Stimulated activated CD4-positive, alpha-beta T cell treated with anti-CD3 and anti-CD28 coated beads, Interleukin-2, amount 100 ng/mL, for 4 hours (primary cell): Measurements from ENCODE around the gene NCKAP5.

Experiments
- DNase-seq: peaks from one replicate; pipeline ENCODE4 v3.0.0-alpha.2; 2020; ENCODE audit warnings: low read depth

Gene NCKAP5

DNA sequence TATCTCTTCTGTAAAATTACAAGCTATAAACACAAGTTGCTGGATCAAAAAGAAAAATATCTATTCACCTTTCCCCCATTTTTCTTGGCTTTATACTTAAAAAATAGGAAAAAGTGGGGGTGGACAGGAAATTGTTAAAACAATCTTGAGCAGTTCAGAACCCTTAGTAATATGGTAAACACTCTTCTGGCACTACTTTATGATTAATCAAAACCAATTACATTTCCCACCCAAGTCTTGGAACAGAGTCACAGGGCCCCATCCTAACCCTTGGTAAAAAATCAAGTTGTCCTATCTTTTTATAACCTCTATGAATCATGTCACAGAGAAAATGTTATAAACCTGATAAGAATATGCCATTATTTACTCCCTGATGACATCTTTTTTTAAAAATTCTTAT, 570.0 kb downstream of the NCKAP5 start:
- DNase-seq, result no peak

GRCh38 chr2:132991471-132992045, 576.7 kb downstream of the NCKAP5 start:
- no peak for DNase-seq

DNA sequence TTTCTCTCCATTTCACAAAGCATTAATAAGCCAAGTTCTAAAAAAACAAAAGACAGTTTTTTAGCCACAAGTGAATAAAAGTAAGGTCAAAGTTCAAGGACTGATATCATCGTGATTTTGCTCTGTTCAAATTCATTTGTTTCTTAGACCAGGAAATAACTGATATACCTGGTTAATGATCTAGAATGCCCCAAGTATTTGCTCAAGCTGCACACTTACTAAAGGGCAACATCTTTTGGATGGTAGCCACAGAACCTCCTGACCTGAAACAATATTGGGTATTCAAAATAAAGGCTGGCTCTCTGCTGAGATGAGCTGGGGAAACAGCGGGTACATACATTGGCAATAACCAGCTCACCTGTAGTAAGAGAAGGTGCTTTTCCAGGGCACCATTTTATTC, 583.5 kb downstream of the NCKAP5 start:
- DNase-seq, result no peak

DNA sequence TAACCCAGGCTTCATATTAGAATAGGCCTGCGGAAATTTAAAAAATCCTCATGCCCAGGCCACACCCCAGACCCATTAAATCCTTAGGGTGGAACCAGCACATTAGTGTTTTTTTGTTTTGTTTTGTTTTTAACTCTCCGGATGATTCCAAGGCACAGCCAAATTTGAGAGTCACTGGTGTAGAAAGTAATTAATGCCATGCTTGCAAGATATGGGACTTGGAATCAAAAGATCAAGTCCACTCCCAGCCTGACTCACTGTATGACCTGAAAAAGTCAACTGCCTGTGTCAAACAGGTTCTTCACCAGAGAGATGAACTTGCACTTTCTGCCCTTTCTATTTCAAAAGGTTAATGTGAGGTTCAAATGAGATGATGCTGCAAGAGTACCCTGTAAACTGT, 588.0 kb downstream of the NCKAP5 start:
- DNase-seq, result no peak

DNA sequence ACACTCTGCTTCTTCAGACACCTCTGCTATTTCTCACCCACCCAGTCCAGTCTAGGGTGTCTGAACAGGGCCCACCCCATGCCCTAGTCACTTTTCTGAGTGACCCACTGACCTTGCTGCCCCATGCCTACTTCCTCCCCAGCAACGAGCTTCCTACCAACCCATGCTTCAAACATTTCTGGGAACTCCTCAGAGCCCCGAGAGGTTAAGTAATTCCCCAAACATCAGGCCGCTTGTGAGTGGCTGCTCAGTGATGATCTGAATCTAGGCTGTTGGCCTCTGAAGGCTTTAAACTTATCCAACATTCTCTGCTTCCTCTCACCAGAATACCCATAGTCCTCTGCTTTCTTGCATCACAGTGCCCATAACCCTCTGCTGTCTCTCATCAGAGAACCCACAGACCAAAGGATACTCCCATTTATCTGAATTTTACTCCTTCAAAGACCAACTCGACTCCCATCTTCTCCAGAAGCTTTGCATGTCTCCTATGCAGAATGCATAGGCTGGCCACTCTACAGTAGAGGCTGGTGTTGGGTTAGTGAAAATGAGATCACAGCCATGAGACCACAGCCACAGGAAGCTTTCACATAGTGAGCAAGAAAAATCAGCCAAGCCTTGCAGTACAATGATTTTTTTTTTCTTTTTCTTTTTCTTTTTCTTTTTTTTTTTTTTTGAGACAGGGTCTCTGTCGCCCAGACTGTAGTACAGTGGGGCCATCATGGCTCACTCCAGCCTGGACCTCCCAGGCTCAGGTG, 588.7 kb downstream of the NCKAP5 start:
- DNase-seq, result no peak

DNA sequence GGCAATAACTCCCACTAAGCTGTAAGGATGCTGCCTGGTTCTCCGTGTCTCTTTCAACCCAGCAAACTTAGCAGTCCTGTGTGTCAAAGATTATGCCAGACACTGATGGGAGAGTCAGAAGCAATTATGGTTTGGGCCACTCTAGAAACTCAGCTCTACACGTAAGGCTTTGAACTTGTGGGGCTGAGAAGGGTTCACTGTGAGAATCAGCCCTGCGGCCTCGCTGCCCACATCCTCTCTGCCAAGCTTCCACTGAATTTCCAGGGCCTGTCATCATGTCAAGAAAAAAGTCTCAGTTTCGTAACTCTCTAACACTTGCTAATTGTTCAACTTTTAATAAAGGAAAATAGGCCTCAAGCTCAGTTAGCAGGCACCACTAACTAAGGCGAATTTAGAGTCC, 589.4 kb downstream of the NCKAP5 start:
- no peak for DNase-seq

GRCh38 chr2:132977812-132978529, 590.3 kb downstream of the NCKAP5 start:
- no peak for DNase-seq

DNA sequence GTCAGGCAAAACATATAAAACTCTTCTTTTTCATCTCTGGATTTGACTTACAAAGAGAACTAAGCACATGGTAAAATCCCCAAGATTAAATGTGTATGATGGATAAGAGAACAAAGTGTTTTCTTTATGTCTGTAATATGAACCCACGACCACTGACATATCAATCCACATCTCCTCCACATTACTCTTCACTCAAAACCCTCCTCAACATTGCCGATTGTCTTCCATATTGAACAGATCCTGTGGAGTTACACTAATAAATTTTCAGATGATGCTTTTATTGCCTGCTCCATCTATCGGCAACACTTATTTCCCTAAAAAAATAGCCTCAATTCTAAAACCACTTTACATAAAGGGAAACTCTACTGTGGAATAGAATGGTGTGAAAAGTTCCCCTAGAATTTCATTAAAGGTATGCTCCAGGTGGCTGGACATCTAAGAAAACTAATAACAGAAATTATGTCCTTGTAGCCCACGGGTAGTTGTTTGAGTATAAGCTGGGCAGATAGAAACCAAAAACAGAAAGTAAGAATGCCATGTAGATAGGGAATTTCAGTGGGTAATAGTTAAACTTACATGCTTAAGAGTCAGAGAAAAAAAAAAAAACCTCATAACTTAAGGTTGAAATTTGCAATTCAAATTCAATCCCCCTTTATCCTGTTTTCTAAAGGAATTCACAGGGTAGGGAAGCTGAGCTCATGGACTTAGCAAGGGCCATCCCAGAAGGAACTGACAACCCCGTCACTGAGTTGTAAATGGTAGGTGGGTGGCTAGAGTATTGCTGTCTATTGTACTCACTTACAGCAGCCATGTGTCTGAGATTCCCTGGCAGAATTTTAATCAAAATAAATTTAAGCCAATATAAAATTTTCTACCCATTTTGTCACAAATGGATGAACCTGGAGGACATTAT, 592.8 kb downstream of the NCKAP5 start:
- DNase-seq, result no peak

- DNase-seq, result no peak
Measured at GRCh38 chr2:132974467-132975095, 593.7 kb downstream of the NCKAP5 start.

GRCh38 chr2:132971310-132972061, 596.8 kb downstream of the NCKAP5 start:
- DNase-seq, result no peak

DNA sequence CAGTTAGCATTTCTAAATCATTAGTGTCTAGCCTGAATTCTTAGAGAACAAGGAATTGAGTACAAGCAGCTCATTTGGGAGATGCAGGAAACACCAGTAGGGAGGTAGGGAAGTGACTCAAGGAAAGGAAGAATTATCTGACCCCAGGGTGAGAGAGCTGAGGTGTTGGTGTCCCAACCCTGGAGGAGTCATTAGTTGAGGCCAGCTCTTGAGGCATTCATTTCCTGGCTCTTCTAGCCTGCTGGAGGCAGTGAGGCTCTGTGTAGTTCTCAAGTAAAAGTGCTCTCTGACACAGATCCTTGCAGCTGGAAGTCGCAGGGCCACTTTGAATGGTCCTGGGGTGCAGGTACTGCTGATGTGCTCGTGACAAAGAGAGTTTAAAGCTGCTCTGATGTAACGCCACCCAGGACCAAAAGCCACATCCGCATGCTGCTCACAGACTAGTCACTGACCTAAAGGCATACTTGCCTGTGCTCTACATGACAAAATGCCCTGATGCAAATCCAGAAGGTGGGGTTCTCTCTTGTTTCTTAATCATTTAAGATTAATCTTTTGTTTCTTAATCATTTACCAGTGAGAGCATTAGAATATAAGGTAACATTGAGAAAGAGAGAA, 598.8 kb downstream of the NCKAP5 start:
- no peak for DNase-seq

- no peak for DNase-seq
Measured at GRCh38 chr2:132965460-132965859, 602.8 kb downstream of the NCKAP5 start.

DNA sequence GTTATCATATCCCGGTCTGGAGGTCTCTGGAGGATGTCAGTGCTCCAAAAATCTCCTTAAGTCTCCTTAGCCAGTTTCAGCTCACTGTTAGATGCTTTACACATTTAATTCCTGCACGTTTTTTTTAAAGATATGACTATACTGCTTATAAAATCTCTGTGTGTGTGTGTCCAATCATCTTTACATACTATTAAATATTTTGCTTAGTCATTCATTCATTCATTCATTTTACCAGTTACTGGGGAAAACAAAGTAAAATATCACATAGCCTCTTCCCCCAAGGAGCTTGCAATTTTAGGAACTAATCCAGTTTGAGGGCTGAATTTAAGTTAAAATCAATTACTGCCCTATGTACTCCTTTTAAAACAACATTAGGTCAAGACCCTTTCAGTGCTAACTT, 605.1 kb downstream of the NCKAP5 start:
- no peak for DNase-seq

- no peak for DNase-seq
Measured at GRCh38 chr2:132958887-132959286, 609.4 kb downstream of the NCKAP5 start.

GRCh38 chr2:132955871-132956615, 612.2 kb downstream of the NCKAP5 start:
- no peak for DNase-seq

DNA sequence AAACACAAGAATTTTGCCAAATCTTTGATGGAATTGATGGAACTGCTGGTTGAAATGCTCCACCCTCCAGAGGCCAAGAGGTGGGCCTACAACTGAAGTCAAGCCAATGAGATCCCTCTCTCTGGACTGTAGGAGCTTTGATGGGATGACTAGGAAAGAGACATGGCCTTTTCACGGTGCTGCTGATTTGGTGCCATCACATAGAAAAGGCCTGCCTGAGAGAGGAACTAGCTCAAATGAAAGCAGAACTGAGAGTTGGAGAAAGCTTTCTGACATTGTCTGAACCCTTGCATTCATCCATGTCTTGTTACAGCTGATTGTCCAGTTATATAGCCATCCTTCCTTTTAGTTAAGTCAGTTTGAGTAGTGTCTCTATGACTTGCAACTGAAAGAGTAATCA, 614.5 kb downstream of the NCKAP5 start:
- DNase-seq, result no peak

GRCh38 chr2:132951008-132951714, 617.1 kb downstream of the NCKAP5 start:
- DNase-seq, result no peak

DNA sequence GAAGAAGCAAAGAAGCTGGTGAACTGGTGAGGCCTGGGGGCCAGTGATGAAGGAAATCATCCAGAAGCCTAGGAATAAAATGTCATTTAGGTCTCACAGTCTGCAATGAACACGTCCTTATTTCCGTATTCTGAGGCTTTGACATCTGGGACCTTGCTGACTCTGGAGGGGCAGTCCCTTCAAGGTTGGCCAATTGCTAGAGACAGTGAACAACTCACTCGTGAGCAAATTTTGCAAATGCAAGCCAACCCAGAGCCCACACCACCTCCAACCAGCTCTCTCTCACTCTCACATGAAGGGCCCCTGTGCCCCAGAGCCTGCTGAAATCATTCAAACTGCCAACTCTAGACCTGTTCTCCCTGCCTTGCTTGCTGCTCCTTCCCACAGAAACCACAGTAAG, 619.2 kb downstream of the NCKAP5 start:
- DNase-seq, result no peak

DNA sequence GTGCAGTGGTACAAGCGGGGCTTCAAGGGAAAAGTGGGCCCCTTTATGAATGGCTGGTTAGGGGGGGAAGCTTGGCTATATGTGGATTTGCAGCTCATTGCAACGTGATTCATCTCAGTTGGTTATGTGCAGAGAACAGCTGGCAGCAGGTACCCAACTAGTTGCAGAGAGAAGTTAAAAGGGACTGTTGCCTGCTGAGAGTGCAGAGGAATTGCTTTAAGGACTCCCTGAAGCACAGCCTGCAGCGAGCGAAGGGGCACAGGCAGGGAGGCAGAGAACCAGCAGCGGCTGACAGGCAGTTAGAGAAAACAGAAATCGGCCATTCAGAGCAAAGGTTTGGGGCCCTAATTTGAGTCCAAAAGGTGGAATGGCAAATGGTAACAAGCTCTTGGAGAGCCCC, 620.1 kb downstream of the NCKAP5 start:
- no peak for DNase-seq
